KMS-11 (cell line): Measurements from ENCODE around the gene ZNF626.
"Not testable (repeated sequence)": the region's sequence is repeated elsewhere in the genome, so short reads cannot be mapped to it uniquely, and the experiment has no call there.

ENCODE experiments used
- H2AFZ ChIP-seq: fragments of 200-600 bp; sonication (generic); 2 replicates; pipeline ENCODE4 v1.6.1; 2016; ENCODE audit warnings: antibody characterized with exemption, mixed run types, low read depth
- H3K27ac ChIP-seq: fragments of 200-600 bp; sonication (generic); 2 replicates; pipeline ENCODE4 v1.6.1; 2016; ENCODE audit warnings: mild to moderate bottlenecking, mixed run types
- H3K27me3 ChIP-seq: fragments of 200-600 bp; sonication (generic); 2 replicates; pipeline ENCODE4 v1.6.1; 2017; ENCODE audit warnings: mild to moderate bottlenecking, low read depth, mixed run types, moderate library complexity; ENCODE audit not compliant: insufficient read depth
- H3K36me3 ChIP-seq: fragments of 200-600 bp; sonication (generic); 2 replicates; pipeline ENCODE4 v1.6.1; 2017; ENCODE audit warnings: mild to moderate bottlenecking, mixed run types; ENCODE audit not compliant: insufficient read depth
- H3K4me1 ChIP-seq: fragments of 200-600 bp; sonication (generic); 2 replicates; pipeline ENCODE4 v1.6.1; 2016; ENCODE audit warnings: mild to moderate bottlenecking, low read depth, mixed run types; ENCODE audit not compliant: poor library complexity, severe bottlenecking
- H3K4me2 ChIP-seq: fragments of 200-600 bp; sonication (generic); 2 replicates; pipeline ENCODE4 v1.7.0; 2016; ENCODE audit warnings: mild to moderate bottlenecking, mixed run types
- H3K4me3 ChIP-seq: fragments of 200-600 bp; sonication (generic); IDR thresholded peaks from 2 replicates; pipeline ENCODE4 v1.6.1; 2017; ENCODE audit warnings: low read depth, low read length, mixed read lengths; ENCODE audit not compliant: insufficient read depth
- H3K79me2 ChIP-seq: fragments of 200-600 bp; sonication (generic); 2 replicates; pipeline ENCODE4 v1.6.1; 2016; ENCODE audit warnings: low read depth, mixed run types; ENCODE audit not compliant: insufficient read depth
- H3K9ac ChIP-seq: fragments of 200-600 bp; sonication (generic); 2 replicates; pipeline ENCODE4 v1.6.1; 2016; ENCODE audit warnings: mild to moderate bottlenecking, mixed run types
- H4K20me1 ChIP-seq: fragments of 200-600 bp; sonication (generic); 2 replicates; pipeline ENCODE4 v1.6.1; 2016; ENCODE audit warnings: mild to moderate bottlenecking, mixed run types; ENCODE audit not compliant: insufficient read depth
- TF ChIP-seq, protein P1 (sequence below): fragments of 200-600 bp; sonication (generic); conservative IDR thresholded peaks from 2 replicates; pipeline ENCODE4 v1.6.1; 2017; ENCODE audit warnings: low read depth, mild to moderate bottlenecking, antibody characterized with exemption, low read length, moderate library complexity, mixed read lengths

The ZNF626 gene

DNA sequence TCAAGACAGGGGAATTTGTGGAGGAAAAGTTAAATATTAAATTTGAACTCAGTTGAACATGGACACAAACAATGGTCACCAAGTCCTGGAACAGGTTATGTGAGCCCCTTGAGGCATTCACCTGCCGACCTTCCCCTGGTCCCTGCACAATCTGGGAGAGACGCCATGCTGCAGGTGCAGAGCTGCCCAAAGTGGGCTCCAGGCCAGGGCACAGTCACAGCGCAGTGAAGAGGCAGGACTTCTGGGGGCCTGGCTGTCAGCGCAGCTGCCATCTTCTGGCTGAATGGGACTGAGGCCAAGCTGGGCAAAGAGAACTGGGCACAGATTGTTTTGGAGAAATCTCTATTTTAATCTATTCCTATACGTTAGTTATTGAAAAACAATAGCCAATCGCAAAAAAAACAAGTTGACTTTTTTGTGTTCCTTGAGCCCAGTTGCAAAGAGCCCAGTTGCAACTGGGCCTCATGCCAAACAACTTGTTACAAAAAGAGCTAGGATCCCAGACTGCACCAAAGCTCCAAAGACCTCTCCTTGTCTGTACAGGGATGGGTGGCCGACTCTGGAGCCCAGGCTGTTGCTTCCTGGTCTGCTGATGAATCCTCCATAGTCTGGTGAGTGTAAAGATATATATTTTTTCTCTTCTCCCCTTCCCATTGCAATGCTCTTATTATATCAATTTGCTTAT is 1.2 kb upstream of the ZNF626 start:
- H3K4me1 ChIP-seq: no peaks in the 10 kb centered on the region
- H3K36me3 ChIP-seq: no peaks in the 10 kb centered on the region
- H3K79me2 ChIP-seq: no peaks in the 10 kb centered on the region
- H3K27me3 ChIP-seq: no peaks in the 10 kb centered on the region
- no peak overlapping the region for H3K4me3 ChIP-seq
- no peak overlapping the region for H2AFZ ChIP-seq
- H3K9ac ChIP-seq: no peak overlapping the region
- H3K4me2 ChIP-seq: no peak overlapping the region
- TF ChIP-seq, protein P1, sequence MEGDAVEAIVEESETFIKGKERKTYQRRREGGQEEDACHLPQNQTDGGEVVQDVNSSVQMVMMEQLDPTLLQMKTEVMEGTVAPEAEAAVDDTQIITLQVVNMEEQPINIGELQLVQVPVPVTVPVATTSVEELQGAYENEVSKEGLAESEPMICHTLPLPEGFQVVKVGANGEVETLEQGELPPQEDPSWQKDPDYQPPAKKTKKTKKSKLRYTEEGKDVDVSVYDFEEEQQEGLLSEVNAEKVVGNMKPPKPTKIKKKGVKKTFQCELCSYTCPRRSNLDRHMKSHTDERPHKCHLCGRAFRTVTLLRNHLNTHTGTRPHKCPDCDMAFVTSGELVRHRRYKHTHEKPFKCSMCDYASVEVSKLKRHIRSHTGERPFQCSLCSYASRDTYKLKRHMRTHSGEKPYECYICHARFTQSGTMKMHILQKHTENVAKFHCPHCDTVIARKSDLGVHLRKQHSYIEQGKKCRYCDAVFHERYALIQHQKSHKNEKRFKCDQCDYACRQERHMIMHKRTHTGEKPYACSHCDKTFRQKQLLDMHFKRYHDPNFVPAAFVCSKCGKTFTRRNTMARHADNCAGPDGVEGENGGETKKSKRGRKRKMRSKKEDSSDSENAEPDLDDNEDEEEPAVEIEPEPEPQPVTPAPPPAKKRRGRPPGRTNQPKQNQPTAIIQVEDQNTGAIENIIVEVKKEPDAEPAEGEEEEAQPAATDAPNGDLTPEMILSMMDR: no peak
- no peak overlapping the region for H3K27ac ChIP-seq
- no peaks in the 10 kb centered on the region for H4K20me1 ChIP-seq

DNA sequence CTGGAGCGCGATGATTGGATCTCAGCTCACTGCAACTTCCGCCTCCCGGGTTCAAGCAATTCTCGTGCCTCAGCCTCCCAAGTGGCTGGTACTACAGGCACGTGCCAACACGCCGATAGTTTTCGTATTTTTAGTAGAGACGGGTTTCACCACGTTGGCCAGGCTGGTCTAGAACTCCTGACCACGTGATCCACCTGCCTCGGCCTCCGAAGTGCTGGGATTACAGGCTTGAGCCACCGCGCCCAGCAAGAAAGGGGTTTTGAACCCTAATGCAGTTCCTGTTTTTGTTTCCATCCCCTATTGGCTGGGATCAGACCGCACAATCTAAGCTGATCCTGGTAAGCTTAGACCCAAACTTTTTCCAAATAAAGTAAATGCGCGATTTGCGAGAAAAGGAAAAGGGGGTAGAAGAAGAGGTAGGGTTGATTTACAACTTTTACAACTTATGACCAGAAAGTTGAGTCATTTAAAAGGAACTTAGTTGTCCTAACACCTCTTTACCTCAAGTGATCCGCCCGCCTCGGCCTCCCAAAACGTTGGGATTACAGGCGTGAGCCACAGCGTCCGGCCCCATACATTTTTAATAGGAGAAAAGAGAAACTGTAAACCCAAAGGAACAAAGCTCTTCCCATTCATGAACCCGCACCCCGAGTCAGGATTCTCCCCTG is 764 bp downstream of the ZNF626 start:
- no peak overlapping the region for H3K4me3 ChIP-seq
- H4K20me1 ChIP-seq: no peaks in the 10 kb centered on the region
- no peaks in the 10 kb centered on the region for H3K79me2 ChIP-seq
- H2AFZ ChIP-seq: no peak overlapping the region
- H3K9ac ChIP-seq: no peak overlapping the region
- TF ChIP-seq, protein P1: no peak
- no peaks in the 10 kb centered on the region for H3K36me3 ChIP-seq
- no peak overlapping the region for H3K27ac ChIP-seq
- H3K4me1 ChIP-seq: no peaks in the 10 kb centered on the region
- no peak overlapping the region for H3K4me2 ChIP-seq
- no peaks in the 10 kb centered on the region for H3K27me3 ChIP-seq

DNA sequence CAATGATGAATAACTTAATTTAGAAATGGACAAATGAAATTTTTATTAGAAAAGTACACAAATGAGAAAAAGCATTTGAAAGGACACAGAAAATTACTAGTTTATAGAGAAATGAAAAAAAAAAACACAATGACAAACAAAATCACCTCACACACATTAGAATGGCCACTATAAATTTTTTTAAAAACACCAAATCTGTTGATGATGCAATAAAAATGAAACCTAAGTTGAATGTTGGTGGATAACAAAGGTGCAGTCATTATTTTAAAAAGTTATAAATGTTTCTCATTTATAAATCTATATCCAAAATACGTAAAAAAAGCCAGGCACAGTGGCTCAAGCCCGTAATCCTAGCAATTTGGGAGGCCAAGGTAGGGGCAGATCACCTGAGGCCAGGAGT is 20.8 kb downstream of the ZNF626 start:
- Histone ChIP-seq H3K27me3 (no peaks in the 10 kb centered on the region), H3K4me3 (no peak overlapping the region), H3K79me2 (no peaks in the 10 kb centered on the region), H3K4me2 (no peak overlapping the region), H3K4me1 (no peaks in the 10 kb centered on the region), H3K27ac (no peak overlapping the region), H3K9ac (no peak overlapping the region), H4K20me1 (no peaks in the 10 kb centered on the region), H2AFZ (no peak overlapping the region), H3K36me3 (no peaks in the 10 kb centered on the region)
- TF ChIP-seq, protein P1: no peak

DNA sequence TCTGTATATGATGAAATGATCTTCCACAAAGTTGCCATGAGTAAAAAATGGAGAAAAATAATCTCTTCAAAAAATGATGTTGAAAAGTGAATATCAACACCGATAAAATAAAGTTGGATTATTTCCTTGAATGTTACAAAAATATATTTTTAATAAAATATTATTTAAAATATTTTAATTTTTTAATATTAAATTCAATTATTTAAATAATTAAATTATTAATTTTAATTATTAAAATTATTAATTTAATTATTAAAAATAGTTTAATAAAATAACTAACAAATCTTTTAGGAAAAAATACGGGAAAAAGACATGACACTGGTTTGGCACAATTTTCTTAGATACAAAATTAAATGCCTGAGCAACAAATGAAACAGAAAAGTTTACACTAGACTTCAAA is 21.3 kb downstream of the ZNF626 start:
- TF ChIP-seq, protein P1: no peak
- Histone ChIP-seq H3K27me3 (no peaks in the 10 kb centered on the region), H3K4me2 (no peak overlapping the region), H3K4me3 (no peak overlapping the region), H3K9ac (no peak overlapping the region), H3K36me3 (no peaks in the 10 kb centered on the region), H3K27ac (no peak overlapping the region), H3K79me2 (no peaks in the 10 kb centered on the region), H3K4me1 (no peaks in the 10 kb centered on the region), H2AFZ (no peak overlapping the region), H4K20me1 (no peaks in the 10 kb centered on the region)

DNA sequence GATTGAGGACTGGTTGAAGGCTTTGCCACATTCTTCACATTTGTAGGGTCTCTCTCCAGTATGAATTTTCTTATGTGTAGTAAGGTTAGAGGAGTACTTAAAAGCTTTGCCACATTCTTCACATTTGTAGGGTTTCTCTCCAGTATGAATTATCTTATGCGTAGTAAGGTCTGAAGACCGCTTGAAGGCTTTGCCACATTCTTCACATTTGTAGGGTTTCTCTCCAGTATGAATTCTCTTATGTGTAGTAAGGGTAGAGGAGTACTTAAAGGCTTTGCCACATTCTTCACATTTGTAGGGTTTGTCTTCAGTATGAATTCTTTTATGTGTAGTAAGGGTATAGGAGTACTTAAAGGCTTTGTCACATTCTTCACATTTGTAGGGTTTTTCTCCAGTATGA is 36.8 kb downstream of the ZNF626 start:
- H3K4me3 ChIP-seq, H3K4me1 ChIP-seq, H3K36me3 ChIP-seq, H3K27me3 ChIP-seq, H3K4me2 ChIP-seq, H3K27ac ChIP-seq, H4K20me1 ChIP-seq, H3K79me2 ChIP-seq, H3K9ac ChIP-seq, H2AFZ ChIP-seq: not testable (repeated sequence)
